SU-DHL-6 (cell line): Measurements from ENCODE around the gene CH25H.

Experiments used
- H2AFZ ChIP-seq: fragments of 200-600 bp; sonication (generic); 2 replicates; pipeline ENCODE4 v1.6.1; 2014; ENCODE audit warnings: low read depth, mild to moderate bottlenecking, moderate library complexity, mixed read lengths, antibody characterized with exemption, low read length; ENCODE audit not compliant: severe bottlenecking
- H3F3A ChIP-seq: fragments of 200-600 bp; shearing (Covaris generic); 2 replicates; pipeline ENCODE4 v1.6.0; 2016; ENCODE audit warnings: antibody characterized with exemption, mild to moderate bottlenecking; ENCODE audit not compliant: insufficient read depth
- H3K27ac ChIP-seq: fragments of 200-600 bp; sonication (generic); 2 replicates; pipeline ENCODE4 v1.5.1; 2016; ENCODE audit warnings: low read depth, mild to moderate bottlenecking, low read length, moderate library complexity, mixed read lengths
- H3K27me3 ChIP-seq: fragments of 200-600 bp; sonication (generic), shearing (Covaris generic); 2 replicates; pipeline ENCODE4 v1.6.0; 2014; ENCODE audit warnings: mild to moderate bottlenecking, low read length
- H3K36me3 ChIP-seq: fragments of 200-600 bp; sonication (generic); 2 replicates; pipeline ENCODE4 v1.6.1; 2014; ENCODE audit warnings: mild to moderate bottlenecking, low read length, mixed read lengths
- H3K4me2 ChIP-seq: fragments of 300-600, 200-600 bp; shearing (Covaris generic), sonication (generic); 2 replicates; pipeline ENCODE4 v1.6.0; 2014; ENCODE audit warnings: low read length, low read depth, mild to moderate bottlenecking; ENCODE audit not compliant: poor library complexity, severe bottlenecking
- H3K4me3 ChIP-seq: fragments of 200-600 bp; sonication (generic); 2 replicates; pipeline ENCODE4 v1.5.1; 2014; ENCODE audit warnings: antibody characterized with exemption, low read length, mild to moderate bottlenecking, mixed read lengths; ENCODE audit not compliant: insufficient read depth, poor library complexity, severe bottlenecking
- H3K79me2 ChIP-seq: fragments of 200-600 bp; sonication (generic); 2 replicates; pipeline ENCODE4 v1.6.1; 2014; ENCODE audit warnings: mild to moderate bottlenecking, low read length, moderate library complexity; ENCODE audit not compliant: insufficient read depth
- H3K9ac ChIP-seq: fragments of 200-600 bp; sonication (generic); 2 replicates; pipeline ENCODE4 v1.7.0; 2014; ENCODE audit warnings: mild to moderate bottlenecking, low read length
- H3K9me2 ChIP-seq: fragments of 200-600 bp; sonication (generic); replicated peaks from 2 replicates; pipeline ENCODE4 v1.6.1; 2014; ENCODE audit warnings: low read length; ENCODE audit not compliant: insufficient read depth
- H3K9me3 ChIP-seq: fragments of 200-600 bp; sonication (generic); 2 replicates; pipeline ENCODE4 v1.6.1; 2014; ENCODE audit warnings: low read length, mixed read lengths; ENCODE audit not compliant: insufficient read depth
- H4K20me1 ChIP-seq: fragments of 200-600 bp; sonication (generic); 2 replicates; pipeline ENCODE4 v1.6.1; 2014; ENCODE audit warnings: low read depth, mild to moderate bottlenecking, antibody characterized with exemption, low read length, moderate library complexity, mixed read lengths
- EZH2phosphoT487 ChIP-seq: fragments of 200-600 bp; sonication (generic), shearing (Covaris generic); conservative IDR thresholded peaks from 2 replicates; pipeline ENCODE4 v1.6.1; 2018; ENCODE audit warnings: mild to moderate bottlenecking, antibody characterized with exemption, low read length, moderate library complexity, mixed read lengths
- TF ChIP-seq, protein P1 (sequence below): fragments of 200-600 bp; sonication (generic); IDR thresholded peaks from one replicate; pipeline ENCODE4 v1.5.1; 2017; ENCODE audit warnings: antibody characterized with exemption, mild to moderate bottlenecking, low read length, moderate library complexity; ENCODE audit not compliant: insufficient read depth, poor library complexity, severe bottlenecking

The CH25H gene

DNA sequence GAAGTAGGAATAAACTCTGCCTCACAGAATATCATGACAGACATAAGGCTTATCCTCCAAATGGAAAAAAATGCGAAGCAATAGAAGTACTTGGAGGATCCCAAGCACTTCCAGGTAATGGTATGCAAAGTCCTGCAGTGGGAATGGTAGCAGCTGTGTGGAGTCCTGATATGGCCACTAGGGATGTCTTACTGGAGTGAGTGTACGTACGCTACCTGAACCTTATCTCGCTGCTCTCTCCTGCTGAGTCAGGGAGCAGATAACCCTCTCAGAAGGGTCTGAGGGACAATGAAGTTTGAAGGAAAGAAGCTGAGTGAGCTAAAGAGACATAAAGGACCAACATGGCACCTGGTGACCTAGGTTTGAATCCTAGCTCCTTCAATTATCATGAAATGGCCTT lies 42.2 kb downstream of the CH25H start:
- H3K4me3 ChIP-seq: no peak overlapping the region
- no peaks in the 10 kb centered on the region for H3K9me2 ChIP-seq
- H3K9ac ChIP-seq: no peak overlapping the region
- no peak overlapping the region for H3K27ac ChIP-seq
- TF ChIP-seq EZH2phosphoT487: no peak
- TF ChIP-seq, protein P1, sequence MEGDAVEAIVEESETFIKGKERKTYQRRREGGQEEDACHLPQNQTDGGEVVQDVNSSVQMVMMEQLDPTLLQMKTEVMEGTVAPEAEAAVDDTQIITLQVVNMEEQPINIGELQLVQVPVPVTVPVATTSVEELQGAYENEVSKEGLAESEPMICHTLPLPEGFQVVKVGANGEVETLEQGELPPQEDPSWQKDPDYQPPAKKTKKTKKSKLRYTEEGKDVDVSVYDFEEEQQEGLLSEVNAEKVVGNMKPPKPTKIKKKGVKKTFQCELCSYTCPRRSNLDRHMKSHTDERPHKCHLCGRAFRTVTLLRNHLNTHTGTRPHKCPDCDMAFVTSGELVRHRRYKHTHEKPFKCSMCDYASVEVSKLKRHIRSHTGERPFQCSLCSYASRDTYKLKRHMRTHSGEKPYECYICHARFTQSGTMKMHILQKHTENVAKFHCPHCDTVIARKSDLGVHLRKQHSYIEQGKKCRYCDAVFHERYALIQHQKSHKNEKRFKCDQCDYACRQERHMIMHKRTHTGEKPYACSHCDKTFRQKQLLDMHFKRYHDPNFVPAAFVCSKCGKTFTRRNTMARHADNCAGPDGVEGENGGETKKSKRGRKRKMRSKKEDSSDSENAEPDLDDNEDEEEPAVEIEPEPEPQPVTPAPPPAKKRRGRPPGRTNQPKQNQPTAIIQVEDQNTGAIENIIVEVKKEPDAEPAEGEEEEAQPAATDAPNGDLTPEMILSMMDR: no peak
- H4K20me1 ChIP-seq: no peaks in the 10 kb centered on the region
- H3F3A ChIP-seq: no peaks in the 10 kb centered on the region
- no peak overlapping the region for H3K4me2 ChIP-seq
- no peak overlapping the region for H2AFZ ChIP-seq
- H3K36me3 ChIP-seq: no peaks in the 10 kb centered on the region
- H3K9me3 ChIP-seq: no peaks in the 10 kb centered on the region
- H3K27me3 ChIP-seq: no peaks in the 10 kb centered on the region
- no peaks in the 10 kb centered on the region for H3K79me2 ChIP-seq

DNA sequence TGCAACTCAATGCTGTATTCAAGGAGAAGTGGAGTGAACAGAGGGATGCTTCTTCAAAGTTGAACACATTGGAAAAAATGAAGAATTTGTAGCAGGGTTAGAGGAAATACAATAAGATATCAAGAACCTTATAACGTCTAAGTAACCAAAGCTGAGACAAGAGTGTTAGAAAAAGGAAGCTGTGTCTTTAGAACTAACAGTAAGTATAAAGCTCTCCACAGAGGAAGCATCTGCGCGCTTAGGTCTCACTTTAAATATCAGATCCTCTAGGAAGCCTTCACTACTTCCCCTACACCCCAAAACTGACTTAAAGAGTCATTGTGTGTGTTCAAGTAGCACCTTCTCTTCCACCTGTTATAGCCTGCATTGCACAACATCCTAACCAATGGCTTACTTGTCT lies 43.0 kb downstream of the CH25H start:
- no peak overlapping the region for H2AFZ ChIP-seq
- no peaks in the 10 kb centered on the region for H3K36me3 ChIP-seq
- H4K20me1 ChIP-seq: no peaks in the 10 kb centered on the region
- no peak overlapping the region for H3K4me3 ChIP-seq
- no peak overlapping the region for H3K27ac ChIP-seq
- H3K9me3 ChIP-seq: no peaks in the 10 kb centered on the region
- H3K9me2 ChIP-seq: no peaks in the 10 kb centered on the region
- TF ChIP-seq, protein P1: no peak
- TF ChIP-seq EZH2phosphoT487: no peak
- no peak overlapping the region for H3K4me2 ChIP-seq
- no peaks in the 10 kb centered on the region for H3F3A ChIP-seq
- H3K9ac ChIP-seq: no peak overlapping the region
- H3K27me3 ChIP-seq: no peaks in the 10 kb centered on the region
- H3K79me2 ChIP-seq: no peaks in the 10 kb centered on the region

DNA sequence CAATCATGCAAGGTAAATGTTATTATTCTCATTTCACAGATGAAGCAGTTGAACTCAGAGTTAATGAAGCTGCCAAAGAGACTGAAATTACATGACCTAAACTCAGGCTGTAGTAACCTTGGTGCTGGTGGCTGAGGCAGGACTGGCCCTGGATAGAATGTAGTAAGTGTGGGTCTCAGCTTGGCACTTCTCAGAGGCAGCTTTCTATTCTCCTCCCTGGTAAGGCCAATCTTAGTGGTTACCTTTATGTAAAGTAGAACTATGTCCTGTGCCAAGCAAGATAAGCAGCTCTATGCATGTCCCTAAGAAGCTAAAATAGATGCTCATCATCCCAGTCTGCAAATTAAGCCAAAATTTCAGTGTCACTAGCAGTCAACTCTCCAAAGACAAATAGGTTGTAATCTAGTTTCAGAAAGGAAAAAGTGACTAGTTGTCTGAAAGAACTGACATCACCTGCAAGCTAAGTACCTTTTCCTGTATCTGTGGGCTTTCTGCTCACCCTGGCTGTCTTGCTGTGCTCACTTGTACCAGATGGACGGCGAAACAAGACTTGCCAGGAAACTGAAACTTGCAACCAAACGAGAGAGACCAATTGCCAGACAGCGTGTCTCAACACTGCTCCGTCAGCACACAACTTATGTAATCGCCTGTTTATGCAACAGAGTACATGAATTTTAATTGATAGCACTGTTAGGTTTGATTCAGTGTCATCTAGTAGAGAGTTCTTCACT lies 43.7 kb downstream of the CH25H start:
- Histone ChIP-seq H3K9me3 (no peaks in the 10 kb centered on the region), H3K9ac (no peak overlapping the region), H4K20me1 (no peaks in the 10 kb centered on the region), H2AFZ (no peak overlapping the region), H3K27me3 (no peaks in the 10 kb centered on the region), H3K4me2 (no peak overlapping the region), H3K9me2 (no peaks in the 10 kb centered on the region), H3K27ac (no peak overlapping the region), H3K4me3 (no peak overlapping the region), H3F3A (no peaks in the 10 kb centered on the region), H3K79me2 (no peaks in the 10 kb centered on the region), H3K36me3 (no peaks in the 10 kb centered on the region)
- TF ChIP-seq EZH2phosphoT487: no peak
- TF ChIP-seq, protein P1: no peak
